ENCODE results near the gene NEU2. TPM values are rescaled to one million over a fixed set of nuclear protein-coding genes. Genes with fewer than 3 reads are reported as not detected.

NEU2 gene
- total RNA-seq, 4 donors from 2014 or later: not detected

DNA sequence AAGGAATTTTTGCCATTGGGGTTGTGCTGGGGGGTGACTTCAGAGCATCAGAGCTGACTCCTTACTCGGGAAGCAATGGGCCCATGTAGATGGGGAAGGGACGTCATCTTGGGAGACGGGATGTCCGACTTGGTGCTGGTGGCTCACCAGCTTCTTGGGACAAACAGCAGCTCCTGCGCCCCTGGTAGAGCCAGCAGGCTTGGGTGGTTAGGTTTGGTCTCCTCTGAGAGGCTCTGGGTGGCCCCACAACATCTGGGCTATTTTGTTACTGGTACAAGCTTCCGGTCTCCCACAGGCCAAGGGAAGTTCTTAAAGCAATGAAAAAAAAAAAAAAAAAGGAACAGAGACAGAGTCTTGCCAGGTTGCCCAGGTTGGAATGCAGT is 21.2 kb upstream of the NEU2 start:
- no peak overlapping the region for H3K4me3 ChIP-seq
- H3K9me3 ChIP-seq: no peaks in the 10 kb centered on the region
- H3K27me3 ChIP-seq: no peaks in the 10 kb centered on the region
- no peak overlapping the region for H3K27ac ChIP-seq
- intact Hi-C loops (cut with DNase I): no loop called here
- TF ChIP-seq, protein P1, sequence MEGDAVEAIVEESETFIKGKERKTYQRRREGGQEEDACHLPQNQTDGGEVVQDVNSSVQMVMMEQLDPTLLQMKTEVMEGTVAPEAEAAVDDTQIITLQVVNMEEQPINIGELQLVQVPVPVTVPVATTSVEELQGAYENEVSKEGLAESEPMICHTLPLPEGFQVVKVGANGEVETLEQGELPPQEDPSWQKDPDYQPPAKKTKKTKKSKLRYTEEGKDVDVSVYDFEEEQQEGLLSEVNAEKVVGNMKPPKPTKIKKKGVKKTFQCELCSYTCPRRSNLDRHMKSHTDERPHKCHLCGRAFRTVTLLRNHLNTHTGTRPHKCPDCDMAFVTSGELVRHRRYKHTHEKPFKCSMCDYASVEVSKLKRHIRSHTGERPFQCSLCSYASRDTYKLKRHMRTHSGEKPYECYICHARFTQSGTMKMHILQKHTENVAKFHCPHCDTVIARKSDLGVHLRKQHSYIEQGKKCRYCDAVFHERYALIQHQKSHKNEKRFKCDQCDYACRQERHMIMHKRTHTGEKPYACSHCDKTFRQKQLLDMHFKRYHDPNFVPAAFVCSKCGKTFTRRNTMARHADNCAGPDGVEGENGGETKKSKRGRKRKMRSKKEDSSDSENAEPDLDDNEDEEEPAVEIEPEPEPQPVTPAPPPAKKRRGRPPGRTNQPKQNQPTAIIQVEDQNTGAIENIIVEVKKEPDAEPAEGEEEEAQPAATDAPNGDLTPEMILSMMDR (IDR thresholded peaks at IDR 0.05): no peak
- no peak for TF ChIP-seq POLR2A (IDR thresholded peaks at IDR 0.05)
- no peaks in the 10 kb centered on the region for H3K4me1 ChIP-seq
- 94 to 97% methylated on average over 5 of the region's 6 CpGs for WGBS, 2 donors
- no peaks in the 10 kb centered on the region for H3K36me3 ChIP-seq
- DNase-seq: no peak

GRCh38 chr2:233011702-233012131 is 20.8 kb upstream of the NEU2 start:
- H3K27me3 ChIP-seq: no peaks in the 10 kb centered on the region
- no peaks in the 10 kb centered on the region for H3K9me3 ChIP-seq
- no peak overlapping the region for H3K4me3 ChIP-seq
- DNase-seq: no peak
- H3K4me1 ChIP-seq: no peaks in the 10 kb centered on the region
- TF ChIP-seq POLR2A (IDR thresholded peaks at IDR 0.05): no peak
- TF ChIP-seq, protein P1 (IDR thresholded peaks at IDR 0.05): no peak
- H3K27ac ChIP-seq: no peak overlapping the region
- 64% methylated on average over 1 of the region's 1 CpG; no CpG with 5 or more reads in 1 of the 2 donors for WGBS, 2 donors
- no peaks in the 10 kb centered on the region for H3K36me3 ChIP-seq
- intact Hi-C loops (cut with DNase I): no loop called here

- no peak for DNase-seq
- H3K4me3 ChIP-seq: no peak overlapping the region
These were observed 20.0 kb upstream of the NEU2 start for GRCh38 chr2:233012301-233012971.

DNA sequence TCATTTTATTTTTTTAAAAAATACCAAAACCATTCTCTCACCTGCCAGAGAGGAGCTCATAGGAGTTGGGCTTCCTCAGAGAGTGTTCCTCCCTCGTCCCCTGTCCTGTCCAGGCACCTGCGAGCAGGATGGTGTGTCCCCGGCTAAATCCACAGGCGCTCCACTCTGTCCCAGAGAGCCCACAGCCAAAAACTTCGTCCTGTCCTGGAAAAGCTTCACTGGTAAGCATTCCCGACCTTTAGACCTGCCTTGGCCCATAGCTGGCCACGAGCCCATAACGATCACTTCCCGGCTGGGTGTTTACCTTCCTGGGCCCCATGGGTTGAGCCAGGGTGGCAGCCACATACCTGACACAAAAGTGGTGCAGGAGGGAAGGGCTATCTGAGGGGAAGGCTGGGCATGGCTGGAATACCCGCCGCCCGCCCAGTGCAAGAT is 19.4 kb upstream of the NEU2 start, which contains the start of gene NGEF:
Gene NGEF (minus strand): TSS at position 230 of the 435 bp plus-strand sequence. CDS start 38,366 bp downstream, outside the sequence.
- no peak for TF ChIP-seq POLR2A (IDR thresholded peaks at IDR 0.05)
- TF ChIP-seq, protein P1 (IDR thresholded peaks at IDR 0.05): no peak
- Histone ChIP-seq H3K36me3 (no peaks in the 10 kb centered on the region), H3K4me1 (no peaks in the 10 kb centered on the region), H3K4me3 (no peak within 1 kb of the TSS), H3K27me3 (no peaks in the 10 kb centered on the region), H3K9me3 (no peaks in the 10 kb centered on the region), H3K27ac (no peak within 1 kb of the TSS)
- intact Hi-C loops (cut with DNase I): no loop called here
- WGBS, 2 donors: 85 to 98% methylated on average over 4 to 7 of the region's 12 CpGs
- no peak for DNase-seq

More at GRCh38 chr2:233012301-233012971, 20.0 kb upstream of the NEU2 start:
- H3K27me3 ChIP-seq: no peaks in the 10 kb centered on the region
- WGBS, 2 donors: 60 to 61% methylated on average over 9 to 10 of the region's 12 CpGs
- no peaks in the 10 kb centered on the region for H3K9me3 ChIP-seq
- no peaks in the 10 kb centered on the region for H3K36me3 ChIP-seq
- H3K4me1 ChIP-seq: no peaks in the 10 kb centered on the region
- no peak overlapping the region for H3K27ac ChIP-seq
- intact Hi-C loops (cut with DNase I): no loop called here
- TF ChIP-seq, protein P1 (IDR thresholded peaks at IDR 0.05): no peak
- TF ChIP-seq POLR2A (IDR thresholded peaks at IDR 0.05): no peak

- Histone ChIP-seq H3K27me3 (no peaks in the 10 kb centered on the region), H3K9me3 (no peaks in the 10 kb centered on the region), H3K4me3 (no peak overlapping the region), H3K4me1 (no peaks in the 10 kb centered on the region), H3K27ac (no peak overlapping the region), H3K36me3 (no peaks in the 10 kb centered on the region)
- no peak for DNase-seq
- no peak for TF ChIP-seq POLR2A (IDR thresholded peaks at IDR 0.05)
- TF ChIP-seq, protein P1 (IDR thresholded peaks at IDR 0.05): no peak
- intact Hi-C loops (cut with DNase I): no loop called here
- WGBS, 2 donors: 67 to 85% methylated on average over 1 of the region's 1 CpG
These were observed 18.8 kb upstream of the NEU2 start for GRCh38 chr2:233013650-233014049.
